Neuronal stem cell (in vitro differentiated cells): Measurements from ENCODE around the gene ANXA4.

ENCODE experiments used
- DNase-seq: peaks from one replicate; pipeline ENCODE4 v3.0.0-alpha.2; 2013; ENCODE audit warnings: low spot score
- H2AFZ ChIP-seq: one replicate; pipeline ENCODE4 v1.6.1; 2013; ENCODE audit warnings: mild to moderate bottlenecking, low read length, inconsistent platforms
- H2AK5ac ChIP-seq: 2 replicates; pipeline ENCODE4 v1.6.1; 2013; ENCODE audit warnings: low read depth, mild to moderate bottlenecking, inconsistent platforms, low read length, moderate library complexity, mixed read lengths
- H2BK120ac ChIP-seq: 2 replicates; pipeline ENCODE4 v1.6.1; 2013; ENCODE audit warnings: low read depth, mild to moderate bottlenecking, inconsistent platforms, low read length, moderate library complexity, mixed read lengths
- H2BK12ac ChIP-seq: one replicate; pipeline ENCODE4 v1.6.1; 2013; ENCODE audit warnings: low read length, inconsistent platforms
- H2BK15ac ChIP-seq: 2 replicates; pipeline ENCODE4 v1.6.1; 2013; ENCODE audit warnings: mild to moderate bottlenecking, low read length, inconsistent platforms, mixed read lengths
- H2BK5ac ChIP-seq: one replicate; pipeline ENCODE4 v1.6.1; 2013; ENCODE audit warnings: inconsistent platforms, mild to moderate bottlenecking, low read length, moderate library complexity
- H3K14ac ChIP-seq: one replicate; pipeline ENCODE4 v1.6.1; 2013; ENCODE audit warnings: low read length, inconsistent platforms
- H3K18ac ChIP-seq: 2 replicates; pipeline ENCODE4 v1.6.1; 2013; ENCODE audit warnings: low read length, inconsistent platforms
- H3K23ac ChIP-seq: 2 replicates; pipeline ENCODE4 v1.6.1; 2013; ENCODE audit warnings: low read depth, mild to moderate bottlenecking, mixed read lengths, low read length, inconsistent platforms; ENCODE audit not compliant: poor library complexity
- H3K27ac ChIP-seq: replicated peaks from 3 replicates; pipeline ENCODE4 v1.5.1; 2013; ENCODE audit warnings: low read length, inconsistent platforms
- H3K27me3 ChIP-seq, 3 experiments: 2 replicates each; pipeline ENCODE4 v1.6.1; 2013; ENCODE audit warnings: low read length in 3 of 3, mild to moderate bottlenecking in 2 of 3, inconsistent platforms in 1 of 3, low read depth in 1 of 3, mixed read lengths in 1 of 3, moderate library complexity in 1 of 3; ENCODE audit not compliant: control insufficient read depth in 3 of 3, insufficient read depth in 3 of 3
- H3K36me3 ChIP-seq, 2 donors: replicated peaks in 1 of 2; 2 replicates each; pipeline ENCODE4 v1.6.1; 2013; ENCODE audit warnings: low read length in 2 of 2; ENCODE audit not compliant: control insufficient read depth in 2 of 2, insufficient read depth in 2 of 2
- H3K4ac ChIP-seq: 2 replicates; pipeline ENCODE4 v1.6.1; 2013; ENCODE audit warnings: inconsistent platforms, mild to moderate bottlenecking, low read length, moderate library complexity
- H3K4me1 ChIP-seq, 2 donors: 1 replicate in 1 of 2; 2 replicates in 1 of 2; pipeline ENCODE4 v1.6.1; 2013; ENCODE audit warnings: low read length in 2 of 2, low read depth in 1 of 2; ENCODE audit not compliant: control insufficient read depth in 2 of 2, insufficient read depth in 1 of 2
- H3K4me2 ChIP-seq: one replicate; pipeline ENCODE4 v1.6.1; 2013; ENCODE audit warnings: mild to moderate bottlenecking, low read length, inconsistent platforms; ENCODE audit not compliant: insufficient read depth, poor library complexity, severe bottlenecking
- H3K4me3 ChIP-seq, 2 donors: 2 replicates each; pipeline ENCODE4 v1.5.1; 2013; ENCODE audit warnings: low read length in 2 of 2, mild to moderate bottlenecking in 2 of 2, inconsistent platforms in 1 of 2, moderate library complexity in 1 of 2
- H3K79me1 ChIP-seq: one replicate; pipeline ENCODE4 v1.6.1; 2013; ENCODE audit warnings: low read depth, mild to moderate bottlenecking, inconsistent platforms, low read length, moderate library complexity
- H3K9ac ChIP-seq: one replicate; pipeline ENCODE4 v1.6.1; 2013; ENCODE audit warnings: mild to moderate bottlenecking, low read depth, low read length, inconsistent platforms; ENCODE audit not compliant: poor library complexity
- H3K9me3 ChIP-seq, 2 donors: replicated peaks in 1 of 2; 2 replicates each; pipeline versions ENCODE3 to v1.6.1; 2013; ENCODE audit warnings: low read length in 2 of 2, mild to moderate bottlenecking in 2 of 2, inconsistent platforms in 1 of 2, low read depth in 1 of 2, mixed read lengths in 1 of 2, moderate library complexity in 1 of 2; ENCODE audit not compliant: control insufficient read depth in 2 of 2, insufficient read depth in 1 of 2
- H4K8ac ChIP-seq: one replicate; pipeline ENCODE4 v1.6.1; 2013; ENCODE audit warnings: low read depth, mild to moderate bottlenecking, inconsistent platforms, low read length, moderate library complexity
- H4K91ac ChIP-seq: one replicate; pipeline ENCODE4 v1.6.1; 2013; ENCODE audit warnings: low read length, low read depth, mild to moderate bottlenecking, inconsistent platforms; ENCODE audit not compliant: poor library complexity
- WGBS, 2 donors: extraction: QIAGEN DNeasy Blood & Tissue Kit; methylation state at CpG; one replicate each; pipeline ENCODE4 v1.1.7; 2013; ENCODE audit warnings: missing lambda C conversion rate in 2 of 2, mixed read lengths in 1 of 2; ENCODE audit not compliant: insufficient read length in 2 of 2, insufficient replicate concordance in 1 of 2; ENCODE audit errors: extremely low coverage in 2 of 2; 5-methylcytosine and 5-hydroxymethylcytosine counted together

The ANXA4 gene

DNA sequence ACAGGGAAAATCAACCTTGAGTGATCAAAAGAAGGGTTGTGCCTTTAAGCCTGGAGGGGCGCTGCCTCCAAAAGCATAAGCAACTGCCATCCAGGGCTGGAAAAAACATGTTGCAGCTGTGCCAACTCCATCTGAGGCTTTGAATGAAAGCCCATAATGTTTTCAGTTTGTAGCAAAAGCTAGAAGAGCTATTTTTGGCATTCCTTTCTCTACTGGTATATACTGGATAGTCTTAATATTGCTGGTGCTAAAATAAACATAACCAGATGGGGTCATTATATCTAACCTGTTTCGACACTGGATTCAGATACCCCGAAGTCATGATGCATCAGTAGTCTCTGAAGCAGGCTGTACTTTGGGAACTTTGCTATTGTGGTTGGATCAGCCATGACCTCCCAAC is 25.1 kb downstream of the ANXA4 start:
- DNase-seq, result no peak
- Histone ChIP-seq H2BK120ac (no peak overlapping the region), H3K23ac (no peak overlapping the region)

GRCh38 chr2:69768235-69768634 is 26.3 kb downstream of the ANXA4 start:
- no CpG with 5 or more reads among the region's 5 CpGs for WGBS, 2 donors

More for the DNA sequence above, 25.1 kb downstream of the ANXA4 start:
- Histone ChIP-seq H3K27ac (no peak overlapping the region), H2BK12ac (no peak overlapping the region), H3K27me3 (no peaks in the 10 kb centered on the region), H3K4me1 (no peaks in the 10 kb centered on the region), H3K18ac (no peak overlapping the region), H4K91ac (no peak overlapping the region), H3K14ac (no peak overlapping the region), H2BK15ac (no peak overlapping the region), H3K4me2 (no peak overlapping the region), H4K8ac (no peak overlapping the region), H2AK5ac (no peak overlapping the region), H3K79me1 (no peaks in the 10 kb centered on the region), H3K36me3 (no peaks in the 10 kb centered on the region), H2BK5ac (no peak overlapping the region), H3K4ac (no peak overlapping the region), H2AFZ (no peak overlapping the region), H3K9ac (no peak overlapping the region), H3K4me3 (no peak overlapping the region), H3K9me3 (no peaks in the 10 kb centered on the region)
- WGBS, 2 donors, result no CpG with 5 or more reads among the region's 3 CpGs

GRCh38 chr2:69768789-69769188 is 26.9 kb downstream of the ANXA4 start:
- no peak overlapping the region for H3K4ac ChIP-seq
- peaks cover 0 to 5% of the 10 kb centered on the region in 2 donors for H3K4me1 ChIP-seq
- H3K27ac ChIP-seq, result no peak overlapping the region
- no peak overlapping the region for H2BK5ac ChIP-seq
- H3K9ac ChIP-seq, result no peak overlapping the region
- H3K9me3 ChIP-seq, result no peaks in the 10 kb centered on the region
- H3K4me2 ChIP-seq, result no peak overlapping the region
- WGBS, 2 donors, result no CpG with 5 or more reads among the region's 2 CpGs
- H2BK120ac ChIP-seq, result no peak overlapping the region
- H2BK15ac ChIP-seq, result no peak overlapping the region
- no peak for DNase-seq
- no peaks in the 10 kb centered on the region for H3K27me3 ChIP-seq
- no peaks in the 10 kb centered on the region for H3K79me1 ChIP-seq
- no peak overlapping the region for H4K91ac ChIP-seq
- no peak overlapping the region for H3K4me3 ChIP-seq
- no peak overlapping the region for H2AK5ac ChIP-seq
- H3K14ac ChIP-seq, result no peak overlapping the region
- no peak overlapping the region for H3K23ac ChIP-seq
- H2BK12ac ChIP-seq, result no peak overlapping the region
- H3K18ac ChIP-seq, result no peak overlapping the region
- no peaks in the 10 kb centered on the region for H3K36me3 ChIP-seq
- H4K8ac ChIP-seq, result no peak overlapping the region
- no peak overlapping the region for H2AFZ ChIP-seq

More at GRCh38 chr2:69768235-69768634, 26.3 kb downstream of the ANXA4 start:
- Histone ChIP-seq H4K8ac (no peak overlapping the region), H3K18ac (no peak overlapping the region), H3K79me1 (no peaks in the 10 kb centered on the region), H2AFZ (no peak overlapping the region), H3K14ac (no peak overlapping the region), H3K27me3 (no peaks in the 10 kb centered on the region), H3K4me2 (no peak overlapping the region), H3K4me3 (no peak overlapping the region), H3K27ac (no peak overlapping the region), H3K9me3 (no peaks in the 10 kb centered on the region), H2BK12ac (no peak overlapping the region), H3K4ac (no peak overlapping the region), H3K36me3 (no peaks in the 10 kb centered on the region), H3K23ac (no peak overlapping the region), H4K91ac (no peak overlapping the region), H2BK15ac (no peak overlapping the region), H2BK5ac (no peak overlapping the region), H3K9ac (no peak overlapping the region), H2BK120ac (no peak overlapping the region), H3K4me1 (peaks cover 0 to 4% of the 10 kb centered on the region in 2 donors), H2AK5ac (no peak overlapping the region)
- no peak for DNase-seq

GRCh38 chr2:69769272-69769671 is 27.3 kb downstream of the ANXA4 start:
- H3K4me3 ChIP-seq, result no peak overlapping the region
- H3K4me2 ChIP-seq, result no peak overlapping the region
- no peak overlapping the region for H4K91ac ChIP-seq
- H3K14ac ChIP-seq, result no peak overlapping the region
- no peaks in the 10 kb centered on the region for H3K9me3 ChIP-seq
- H3K36me3 ChIP-seq, result no peaks in the 10 kb centered on the region
- H2BK15ac ChIP-seq, result no peak overlapping the region
- WGBS, 2 donors, result 100% methylated on average over 1 of the region's 1 CpG; no CpG with 5 or more reads in 1 of the 2 donors
- no peak overlapping the region for H2BK120ac ChIP-seq
- peaks cover 0 to 5% of the 10 kb centered on the region in 2 donors for H3K4me1 ChIP-seq
- no peak overlapping the region for H3K18ac ChIP-seq
- no peak overlapping the region for H3K27ac ChIP-seq
- no peaks in the 10 kb centered on the region for H3K79me1 ChIP-seq
- H3K4ac ChIP-seq, result no peak overlapping the region
- no peak overlapping the region for H2AFZ ChIP-seq
- no peak overlapping the region for H2BK5ac ChIP-seq
- H3K27me3 ChIP-seq, result no peaks in the 10 kb centered on the region
- no peak overlapping the region for H3K9ac ChIP-seq
- no peak overlapping the region for H2AK5ac ChIP-seq
- no peak for DNase-seq
- no peak overlapping the region for H2BK12ac ChIP-seq
- no peak overlapping the region for H4K8ac ChIP-seq
- no peak overlapping the region for H3K23ac ChIP-seq
